MM.1S (cell line): ENCODE results near the gene XPNPEP2.

Experiments used
- CTCF ChIP-seq: fragments of 300-600 bp; sonication (generic); IDR thresholded peaks from 2 replicates; pipeline ENCODE4 v1.5.1; 2016; ENCODE audit warnings: antibody characterized with exemption, low read length, mixed read lengths
- EZH2 ChIP-seq: fragments of 300-600 bp; sonication (generic); optimal IDR thresholded peaks from 2 replicates; pipeline ENCODE3; 2017; ENCODE audit warnings: low read depth, mild to moderate bottlenecking, antibody characterized with exemption, low read length, mixed read lengths
- EZH2phosphoT487 ChIP-seq: fragments of 300-600 bp; sonication (generic); IDR thresholded peaks from 2 replicates; pipeline ENCODE4 v1.6.1; 2018; ENCODE audit warnings: antibody characterized with exemption, low read length

- TF ChIP-seq CTCF (no peak), EZH2 (no peak), EZH2phosphoT487 (no peak)
Measured at GRCh38 chrX:129717892-129718291, 20.9 kb upstream of the XPNPEP2 start.
